PC-9 (cell line): Measurements from ENCODE around the gene GALR2. TPM values are rescaled to one million over a fixed set of nuclear protein-coding genes. Genes with fewer than 3 reads are reported as not detected.

Experiments
- BruUV-seq: library from RNA; stranded (reverse); fragments of 400-500 nt; replicated peaks from 2 replicates; lab custom pipeline; 2021; lab: Mats Ljungman, UMichigan
- CTCF ChIA-PET: fragments of 300-600 bp; sonication (Branson Sonifier 250); formaldehyde crosslinking; loops from one replicate; lab custom pipeline; 2022; ENCODE audit warnings: antibody characterized with exemption; lab: Charles Lee
- POLR2A ChIA-PET: fragments of 300-600 bp; sonication (Branson Sonifier 250); formaldehyde crosslinking; loops from one replicate; lab custom pipeline; 2022; ENCODE audit warnings: antibody characterized with exemption; ENCODE audit not compliant: unreplicated experiment; lab: Charles Lee
- DNase-seq, 2 experiments: peaks; one replicate each; pipeline versions ENCODE4 v3.0.0 to v3.0.0-alpha.2; 2015 to 2022; ENCODE audit warnings: mixed read lengths in 1 of 2
- H2AFZ ChIP-seq: fragments of 200-600 bp; sonication (generic); 2 replicates; pipeline ENCODE4 v1.8.1; 2017; ENCODE audit warnings: antibody characterized with exemption
- H3F3A ChIP-seq: fragments of 200-600 bp; sonication (generic); 2 replicates; pipeline ENCODE4 v1.8.1; 2017; ENCODE audit warnings: antibody characterized with exemption, mild to moderate bottlenecking, low read depth; ENCODE audit not compliant: insufficient read depth
- H3K27ac ChIP-seq: fragments of 200-600 bp; sonication (generic); 2 replicates; pipeline ENCODE4 v1.6.1; 2016; ENCODE audit warnings: mixed run types
- H3K27me3 ChIP-seq: fragments of 200-600 bp; sonication (generic); 2 replicates; pipeline ENCODE4 v1.6.1; 2016; ENCODE audit warnings: low read depth, mixed run types; ENCODE audit not compliant: insufficient read depth
- H3K36me3 ChIP-seq: fragments of 200-600 bp; sonication (generic); 2 replicates; pipeline ENCODE4 v1.6.1; 2016; ENCODE audit warnings: low read depth, mixed run types
- H3K4me1 ChIP-seq: fragments of 200-600 bp; sonication (generic); replicated peaks from 2 replicates; pipeline ENCODE4 v1.6.1; 2016; ENCODE audit warnings: mixed run types; ENCODE audit not compliant: insufficient read depth
- H3K4me2 ChIP-seq: fragments of 200-600 bp; sonication (generic); 2 replicates; pipeline ENCODE4 v1.6.1; 2017; ENCODE audit warnings: mixed run types
- H3K4me3 ChIP-seq: fragments of 200-600 bp; sonication (generic); 2 replicates; pipeline ENCODE4 v1.6.1; 2016; ENCODE audit warnings: mixed run types
- H3K79me2 ChIP-seq: fragments of 200-600 bp; sonication (generic); 2 replicates; pipeline ENCODE4 v1.6.1; 2017; ENCODE audit warnings: low read depth, mixed run types
- H3K9me2 ChIP-seq: fragments of 200-600 bp; sonication (generic); 2 replicates; pipeline ENCODE4 v1.8.1; 2017; ENCODE audit warnings: mild to moderate bottlenecking; ENCODE audit not compliant: insufficient read depth
- H3K9me3 ChIP-seq: fragments of 200-600 bp; sonication (generic); 2 replicates; pipeline ENCODE4 v1.8.1; 2016; ENCODE audit warnings: low read depth; ENCODE audit not compliant: insufficient read depth
- H4K20me1 ChIP-seq: fragments of 200-600 bp; sonication (generic); 2 replicates; pipeline ENCODE4 v1.8.1; 2017; ENCODE audit not compliant: insufficient read depth
- EZH2 ChIP-seq: fragments of 200-600 bp; sonication (generic); IDR thresholded peaks from 2 replicates; pipeline ENCODE4 v1.8.0; 2017; ENCODE audit warnings: antibody characterized with exemption, low read depth
- intact Hi-C: fragments of 100-400 bp; cut with micrococcal nuclease; formaldehyde crosslinking; loops from one replicate; pipeline ENCODE4 v1.10.0; 2022; ENCODE audit not compliant: unreplicated experiment
- total RNA-seq: library from RNA; stranded (reverse); gene quantifications from 2 replicates; pipeline ENCODE4 v1.2.3, GENCODE V29; 2021
- TF ChIP-seq, protein P1 (sequence below): fragments of 200-600 bp; sonication (generic); conservative IDR thresholded peaks from 2 replicates; pipeline ENCODE4 v1.6.1; 2017; ENCODE audit warnings: mixed run types, antibody characterized with exemption, mild to moderate bottlenecking, moderate library complexity

GALR2 gene
- total RNA-seq, 1 experiment from 2014 or later = 3.0 TPM

DNA sequence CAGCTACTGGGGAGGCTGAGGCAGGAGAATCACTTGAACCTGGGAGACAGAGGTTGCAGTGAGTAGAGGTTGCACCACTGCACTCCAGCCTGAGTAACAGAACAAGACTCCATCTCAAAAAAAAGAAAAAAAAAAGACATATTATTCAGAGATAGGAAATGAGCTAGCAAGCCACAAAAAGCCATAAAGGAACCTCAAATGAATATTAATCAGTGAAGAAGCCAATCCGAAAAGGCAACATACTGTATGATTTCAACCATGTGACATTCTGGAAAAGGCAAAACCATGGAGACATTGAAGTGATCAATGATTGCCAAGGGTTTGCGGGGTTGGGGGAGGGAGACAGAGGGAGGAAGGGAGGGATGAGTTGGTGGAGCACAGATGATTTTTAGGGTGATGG, 37.4 kb downstream of the GALR2 start:
- Histone ChIP-seq H3K27ac (no peak overlapping the region), H3K9me2 (no peaks in the 10 kb centered on the region), H3K36me3 (no peaks in the 10 kb centered on the region), H3K4me1 (no peaks in the 10 kb centered on the region), H3K4me2 (no peak overlapping the region), H4K20me1 (no peaks in the 10 kb centered on the region), H3K4me3 (no peak overlapping the region), H2AFZ (no peak overlapping the region), H3F3A (no peaks in the 10 kb centered on the region), H3K27me3 (no peaks in the 10 kb centered on the region), H3K9me3 (no peaks in the 10 kb centered on the region), H3K79me2 (no peaks in the 10 kb centered on the region)
- POLR2A ChIA-PET = interaction anchor here (0.6 kb wide), 1 partner anchor 229 kb away, joined by 3 read pairs; no protein-coding TSS in a partner anchor
- TF ChIP-seq, protein P1, sequence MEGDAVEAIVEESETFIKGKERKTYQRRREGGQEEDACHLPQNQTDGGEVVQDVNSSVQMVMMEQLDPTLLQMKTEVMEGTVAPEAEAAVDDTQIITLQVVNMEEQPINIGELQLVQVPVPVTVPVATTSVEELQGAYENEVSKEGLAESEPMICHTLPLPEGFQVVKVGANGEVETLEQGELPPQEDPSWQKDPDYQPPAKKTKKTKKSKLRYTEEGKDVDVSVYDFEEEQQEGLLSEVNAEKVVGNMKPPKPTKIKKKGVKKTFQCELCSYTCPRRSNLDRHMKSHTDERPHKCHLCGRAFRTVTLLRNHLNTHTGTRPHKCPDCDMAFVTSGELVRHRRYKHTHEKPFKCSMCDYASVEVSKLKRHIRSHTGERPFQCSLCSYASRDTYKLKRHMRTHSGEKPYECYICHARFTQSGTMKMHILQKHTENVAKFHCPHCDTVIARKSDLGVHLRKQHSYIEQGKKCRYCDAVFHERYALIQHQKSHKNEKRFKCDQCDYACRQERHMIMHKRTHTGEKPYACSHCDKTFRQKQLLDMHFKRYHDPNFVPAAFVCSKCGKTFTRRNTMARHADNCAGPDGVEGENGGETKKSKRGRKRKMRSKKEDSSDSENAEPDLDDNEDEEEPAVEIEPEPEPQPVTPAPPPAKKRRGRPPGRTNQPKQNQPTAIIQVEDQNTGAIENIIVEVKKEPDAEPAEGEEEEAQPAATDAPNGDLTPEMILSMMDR = no peak
- no peak for TF ChIP-seq EZH2
- intact Hi-C loops = no loop called here
- CTCF ChIA-PET = no interaction called here
- no peak for DNase-seq
- no TSS peak for BruUV-seq

DNA sequence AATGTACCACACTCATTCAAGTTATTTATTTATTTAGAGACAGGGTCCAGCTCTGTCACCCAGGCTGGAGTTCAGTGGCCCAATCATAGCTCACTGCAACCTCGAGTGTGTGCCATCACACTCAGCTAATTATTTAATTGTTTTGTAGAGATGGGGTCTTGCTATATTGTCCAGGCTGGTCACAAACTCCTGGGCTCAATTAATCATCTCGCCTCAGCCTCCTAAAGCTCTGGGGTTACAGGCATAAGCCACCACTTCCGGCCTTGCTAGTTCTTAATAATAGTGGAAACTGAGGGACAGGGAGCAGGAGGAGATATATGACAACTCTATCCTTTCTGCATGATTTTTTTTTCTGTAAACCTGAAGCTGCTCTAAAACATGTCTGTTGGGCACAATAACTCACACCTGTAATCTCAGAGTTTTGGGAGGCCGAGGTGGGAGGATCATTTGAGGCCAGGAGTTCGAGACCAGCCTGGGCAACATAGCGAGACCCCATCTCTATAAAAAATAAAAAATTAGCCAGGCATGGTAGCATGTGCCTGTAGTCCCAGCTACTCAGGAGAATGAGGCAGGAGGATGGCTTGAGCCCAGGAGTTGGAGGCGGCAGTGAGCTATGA, 40.7 kb downstream of the GALR2 start:
- Histone ChIP-seq H3K4me3 (no peak overlapping the region), H3K27me3 (no peaks in the 10 kb centered on the region), H3K27ac (no peak overlapping the region), H3K79me2 (no peaks in the 10 kb centered on the region), H3K4me1 (no peaks in the 10 kb centered on the region), H3K36me3 (no peaks in the 10 kb centered on the region), H3K9me2 (no peaks in the 10 kb centered on the region), H2AFZ (no peak overlapping the region), H3K9me3 (no peaks in the 10 kb centered on the region), H3F3A (no peaks in the 10 kb centered on the region), H4K20me1 (no peaks in the 10 kb centered on the region), H3K4me2 (no peak overlapping the region)
- intact Hi-C loops = no loop called here
- CTCF ChIA-PET = no interaction called here
- TF ChIP-seq, protein P1 = no peak
- no peak for TF ChIP-seq EZH2
- POLR2A ChIA-PET = no interaction called here
- no peak for DNase-seq
- no TSS peak for BruUV-seq

DNA sequence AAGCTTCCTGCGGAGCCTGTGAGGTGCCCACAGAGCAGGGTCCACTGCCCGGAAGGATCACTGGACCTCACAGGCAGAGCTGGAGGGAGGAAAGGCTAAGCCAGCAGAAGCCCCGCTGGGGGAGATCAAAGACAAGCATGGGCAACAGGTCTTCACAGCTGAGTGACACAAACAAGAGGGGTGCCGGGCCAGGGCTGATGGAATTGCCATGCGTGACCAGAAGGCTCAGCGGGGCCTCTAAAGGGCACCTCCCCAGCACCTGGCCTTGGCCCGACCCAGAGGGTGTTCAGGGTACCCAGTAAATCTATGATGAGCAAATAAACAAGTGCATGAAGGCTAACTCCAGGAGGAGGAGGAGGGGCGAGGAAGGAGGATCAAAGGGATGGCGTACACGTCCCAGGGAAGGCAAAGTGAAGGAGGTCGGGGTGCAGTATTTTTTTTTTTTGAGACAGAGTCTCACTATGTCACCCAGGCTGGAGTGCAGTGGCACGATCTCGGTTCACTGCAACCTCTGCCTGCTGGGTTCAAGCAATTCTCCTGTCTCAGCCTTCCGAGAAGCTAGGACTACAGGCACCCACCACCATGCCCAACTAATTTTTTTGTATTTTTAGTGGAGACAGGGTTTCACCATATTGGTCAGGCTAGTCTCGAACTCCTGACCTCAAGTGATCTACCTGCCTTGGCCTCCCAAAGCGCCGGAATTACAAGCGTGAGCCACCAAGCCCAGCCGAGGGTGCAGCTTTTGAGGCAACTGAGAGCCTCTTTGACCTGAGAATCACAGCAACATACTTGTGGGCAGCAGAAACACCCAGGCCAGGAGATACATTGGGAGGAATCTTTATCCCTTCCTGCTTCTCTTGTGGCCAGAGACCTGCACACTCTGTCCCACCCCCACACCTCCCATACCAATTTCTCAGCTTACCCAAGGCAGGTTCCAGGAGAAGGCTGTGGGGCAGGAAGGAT, 45.1 kb downstream of the GALR2 start:
- no peaks in the 10 kb centered on the region; the same call in 1 of the 2 replicates for H3F3A ChIP-seq
- no peak for DNase-seq
- H3K27me3 ChIP-seq = no peaks in the 10 kb centered on the region
- CTCF ChIA-PET = interaction anchor here (0.7 to 1.1 kb wide), 2 partner anchors 160 to 182 kb away, joined by 3 read pairs; no protein-coding TSS in a partner anchor
- intact Hi-C loops = loop anchor here (5.0 kb wide), 1 partner anchor 212 kb away; no protein-coding TSS in a partner anchor
- H3K27ac ChIP-seq = no peak overlapping the region
- no peak overlapping the region for H3K4me2 ChIP-seq
- TF ChIP-seq, protein P1 = no peak
- no peak for TF ChIP-seq EZH2
- H4K20me1 ChIP-seq = no peaks in the 10 kb centered on the region
- H2AFZ ChIP-seq = no peak overlapping the region
- H3K4me1 ChIP-seq = no peaks in the 10 kb centered on the region
- no peaks in the 10 kb centered on the region for H3K9me3 ChIP-seq
- no peak overlapping the region for H3K4me3 ChIP-seq
- no peaks in the 10 kb centered on the region for H3K79me2 ChIP-seq
- no peaks in the 10 kb centered on the region for H3K36me3 ChIP-seq
- POLR2A ChIA-PET = interaction anchor here (0.6 kb wide), 1 partner anchor 340 kb away, joined by 3 read pairs; no protein-coding TSS in a partner anchor
- H3K9me2 ChIP-seq = no peaks in the 10 kb centered on the region
- no TSS peak for BruUV-seq
